Ovary (tissue), 3 donors: ENCODE results near the gene HPCAL1.

Experiments
- EP300 ChIP-seq: sonication (generic); formaldehyde crosslinking; IDR thresholded peaks from one replicate; pipeline ENCODE4 v1.6.1; 2017; ENCODE audit warnings: antibody characterized with exemption
- TF ChIP-seq, protein P1 (sequence below), 3 donors: fragments of 450-650 bp in 2 of 3; fragments of 200-600 bp in 1 of 3; IDR thresholded peaks; one replicate each; pipeline versions ENCODE4 v1.5.1 to v1.8.0; 2016 to 2022; ENCODE audit warnings: antibody characterized with exemption in 3 of 3, mild to moderate bottlenecking in 1 of 3
- donor health status: DM: no; HTN: no; CAD: no.

DNA sequence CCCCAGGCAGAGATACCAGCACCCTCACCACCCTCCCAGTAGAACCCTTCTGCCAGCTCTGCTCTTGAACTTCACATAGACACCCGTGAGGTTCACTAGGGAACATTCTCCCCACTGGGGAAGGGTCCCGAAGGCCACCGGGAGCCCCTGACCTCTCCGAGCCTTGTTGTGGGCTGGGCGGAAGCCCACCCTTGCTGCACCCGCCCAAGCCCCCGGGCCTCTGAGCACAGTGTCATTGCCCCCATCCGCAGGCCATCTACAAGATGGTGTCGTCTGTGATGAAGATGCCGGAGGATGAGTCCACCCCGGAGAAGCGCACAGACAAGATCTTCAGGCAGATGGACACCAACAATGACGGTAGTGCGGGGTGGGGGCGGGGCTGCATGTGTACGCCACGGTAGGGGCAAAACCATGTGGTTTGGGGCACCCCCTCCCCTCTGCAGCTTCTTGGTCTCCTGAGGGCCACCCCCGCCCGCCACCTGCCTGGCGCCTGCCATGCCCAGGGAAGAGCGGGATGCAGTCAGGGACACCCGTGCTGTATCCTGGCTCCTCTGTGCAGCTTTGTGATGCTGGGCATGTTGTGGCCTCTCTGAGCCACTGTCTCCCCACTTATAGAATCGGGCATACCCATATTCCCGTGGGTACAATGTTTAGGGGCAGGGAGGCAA lies 120.2 kb downstream of the HPCAL1 start:
- TF ChIP-seq, protein P1, sequence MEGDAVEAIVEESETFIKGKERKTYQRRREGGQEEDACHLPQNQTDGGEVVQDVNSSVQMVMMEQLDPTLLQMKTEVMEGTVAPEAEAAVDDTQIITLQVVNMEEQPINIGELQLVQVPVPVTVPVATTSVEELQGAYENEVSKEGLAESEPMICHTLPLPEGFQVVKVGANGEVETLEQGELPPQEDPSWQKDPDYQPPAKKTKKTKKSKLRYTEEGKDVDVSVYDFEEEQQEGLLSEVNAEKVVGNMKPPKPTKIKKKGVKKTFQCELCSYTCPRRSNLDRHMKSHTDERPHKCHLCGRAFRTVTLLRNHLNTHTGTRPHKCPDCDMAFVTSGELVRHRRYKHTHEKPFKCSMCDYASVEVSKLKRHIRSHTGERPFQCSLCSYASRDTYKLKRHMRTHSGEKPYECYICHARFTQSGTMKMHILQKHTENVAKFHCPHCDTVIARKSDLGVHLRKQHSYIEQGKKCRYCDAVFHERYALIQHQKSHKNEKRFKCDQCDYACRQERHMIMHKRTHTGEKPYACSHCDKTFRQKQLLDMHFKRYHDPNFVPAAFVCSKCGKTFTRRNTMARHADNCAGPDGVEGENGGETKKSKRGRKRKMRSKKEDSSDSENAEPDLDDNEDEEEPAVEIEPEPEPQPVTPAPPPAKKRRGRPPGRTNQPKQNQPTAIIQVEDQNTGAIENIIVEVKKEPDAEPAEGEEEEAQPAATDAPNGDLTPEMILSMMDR (IDR thresholded peaks at IDR 0.05) = no peak
- TF ChIP-seq EP300 = no peak
